ENCODE results near the gene SULT2B1.

DNA sequence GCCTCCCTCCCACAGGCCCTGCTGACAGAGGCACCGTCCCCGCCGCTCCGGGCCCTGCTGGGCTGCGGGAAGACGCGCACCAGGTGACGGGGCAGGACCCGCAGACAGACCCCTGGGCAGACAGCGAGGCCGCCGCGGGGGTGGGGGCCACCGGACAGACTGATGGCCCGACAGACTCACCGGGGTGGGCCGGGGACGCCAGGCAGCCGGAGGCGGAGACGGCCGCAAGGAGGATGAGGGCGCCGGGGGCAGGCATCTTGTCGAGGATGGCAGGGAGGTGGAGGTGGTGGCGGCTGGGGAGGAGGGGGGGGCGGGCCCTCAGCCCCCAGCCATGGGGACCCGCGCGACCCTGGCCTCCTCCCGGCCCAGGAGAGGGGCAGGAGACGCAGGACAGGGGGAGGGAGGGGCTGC lies 40.6 kb upstream of the SULT2B1 start:
- TF ChIP-seq, protein P1, sequence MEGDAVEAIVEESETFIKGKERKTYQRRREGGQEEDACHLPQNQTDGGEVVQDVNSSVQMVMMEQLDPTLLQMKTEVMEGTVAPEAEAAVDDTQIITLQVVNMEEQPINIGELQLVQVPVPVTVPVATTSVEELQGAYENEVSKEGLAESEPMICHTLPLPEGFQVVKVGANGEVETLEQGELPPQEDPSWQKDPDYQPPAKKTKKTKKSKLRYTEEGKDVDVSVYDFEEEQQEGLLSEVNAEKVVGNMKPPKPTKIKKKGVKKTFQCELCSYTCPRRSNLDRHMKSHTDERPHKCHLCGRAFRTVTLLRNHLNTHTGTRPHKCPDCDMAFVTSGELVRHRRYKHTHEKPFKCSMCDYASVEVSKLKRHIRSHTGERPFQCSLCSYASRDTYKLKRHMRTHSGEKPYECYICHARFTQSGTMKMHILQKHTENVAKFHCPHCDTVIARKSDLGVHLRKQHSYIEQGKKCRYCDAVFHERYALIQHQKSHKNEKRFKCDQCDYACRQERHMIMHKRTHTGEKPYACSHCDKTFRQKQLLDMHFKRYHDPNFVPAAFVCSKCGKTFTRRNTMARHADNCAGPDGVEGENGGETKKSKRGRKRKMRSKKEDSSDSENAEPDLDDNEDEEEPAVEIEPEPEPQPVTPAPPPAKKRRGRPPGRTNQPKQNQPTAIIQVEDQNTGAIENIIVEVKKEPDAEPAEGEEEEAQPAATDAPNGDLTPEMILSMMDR (IDR thresholded peaks at IDR 0.05): no peak
- TF ChIP-seq POLR2A (IDR thresholded peaks at IDR 0.05): no peak
- TF ChIP-seq EP300 (IDR thresholded peaks at IDR 0.05): no peak
